ENCODE data around the gene CLDN19. TPM values are rescaled to one million over a fixed set of nuclear protein-coding genes. Genes with fewer than 3 reads are reported as not detected.
A peak's percentile ranks its signal among the peaks of the same experiment; 100 is the strongest.

Gene CLDN19, protein sequence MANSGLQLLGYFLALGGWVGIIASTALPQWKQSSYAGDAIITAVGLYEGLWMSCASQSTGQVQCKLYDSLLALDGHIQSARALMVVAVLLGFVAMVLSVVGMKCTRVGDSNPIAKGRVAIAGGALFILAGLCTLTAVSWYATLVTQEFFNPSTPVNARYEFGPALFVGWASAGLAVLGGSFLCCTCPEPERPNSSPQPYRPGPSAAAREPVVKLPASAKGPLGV
- total RNA-seq: under 1 TPM in 1 of 9 donors, not detected in 8; 0.11 TPM
- polyA plus RNA-seq: under 1 TPM in 1 of 2 donors, not detected in 1; 0.01 TPM
- long read RNA-seq, donor 1: 0 reads
- long read RNA-seq, donor 2: 0 reads
- long read RNA-seq, donor 3: 0 reads

GRCh38 chr1:42739753-42740700, at the start of gene CLDN19:
Gene CLDN19 (minus strand): TSS chr1:42740236. CDS start chr1:42740063, 173 bp downstream.
- TF ChIP-seq CTCF (IDR thresholded peaks at IDR 0.05) (no peak), POLR2A (IDR thresholded peaks at IDR 0.05) (no peak)
- DNase-seq: no peak
- peaks cover 0 to 18% (median 0%) of the 10 kb centered on the region in 12 donors for H3K4me1 ChIP-seq
- no peak within 1 kb of the TSS for H3K27ac ChIP-seq
- H3K36me3 ChIP-seq: no peaks in the 10 kb centered on the region
- H3K9me3 ChIP-seq: no peaks in the 10 kb centered on the region
- intact Hi-C loops (cut with DNase I): loop anchor here in 6 of 10 donors (10.0 kb wide), 2 partner anchors 395 to 595 kb away; no protein-coding TSS in a partner anchor
- no peak within 1 kb of the TSS for H3K4me3 ChIP-seq
- no peak for ATAC-seq
- WGBS, 4 donors: 60 to 66% (median 65%) methylated on average over 20 to 27 of the region's 27 CpGs
- no peaks in the 10 kb centered on the region for H3K27me3 ChIP-seq

GRCh38 chr1:42788021-42788420, 48.0 kb upstream of the CLDN19 start:
- peaks cover 0 to 19% (median 8%) of the 10 kb centered on the region in 12 donors for H3K4me1 ChIP-seq
- TF ChIP-seq POLR2A (IDR thresholded peaks at IDR 0.05): no peak
- no peak for TF ChIP-seq CTCF (IDR thresholded peaks at IDR 0.05)
- intact Hi-C loops (cut with DNase I): loop anchor here in 1 of 10 donors (10.0 kb wide), 1 partner anchor 117 kb away; no protein-coding TSS in a partner anchor
- peaks cover 0 to 3% (median 0%) of the 10 kb centered on the region in 9 donors for H3K36me3 ChIP-seq
- no peaks in the 10 kb centered on the region for H3K27me3 ChIP-seq
- 97 to 100% (median 100%) methylated on average over 1 of the region's 1 CpG for WGBS, 4 donors
- H3K27ac ChIP-seq: no peak overlapping the region
- H3K4me3 ChIP-seq: no peak overlapping the region
- DNase-seq: no peak
- no peak for ATAC-seq
- H3K9me3 ChIP-seq: no peaks in the 10 kb centered on the region

DNA sequence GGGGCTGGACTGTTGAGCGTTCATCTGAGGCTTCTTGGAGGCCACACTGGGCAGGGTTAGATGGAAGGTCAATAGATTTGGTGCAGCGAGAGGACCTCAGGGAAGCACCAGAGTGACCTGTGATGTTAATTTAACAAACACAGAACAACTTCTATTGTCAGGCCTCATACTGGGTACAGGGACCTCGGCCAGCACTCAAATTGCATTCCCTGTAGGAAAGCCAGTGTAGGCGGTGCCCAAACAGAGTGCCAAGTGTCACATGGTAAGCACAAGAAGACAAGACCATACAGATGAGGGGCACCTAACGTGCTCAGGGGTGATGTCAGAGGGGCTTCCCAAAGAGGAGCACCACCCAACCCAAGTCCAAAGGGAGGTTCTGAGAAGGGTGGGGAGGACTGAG, 46.1 kb upstream of the CLDN19 start:
- no peak overlapping the region for H3K4me3 ChIP-seq
- H3K36me3 ChIP-seq: peaks cover 0 to 20% (median 10%) of the 10 kb centered on the region in 9 donors
- peaks cover 0 to 19% (median 8%) of the 10 kb centered on the region in 12 donors for H3K4me1 ChIP-seq
- no peaks in the 10 kb centered on the region for H3K27me3 ChIP-seq
- 61 to 79% (median 73%) methylated on average over 5 of the region's 5 CpGs for WGBS, 4 donors
- H3K27ac ChIP-seq: no peak overlapping the region
- TF ChIP-seq POLR2A (IDR thresholded peaks at IDR 0.05) (no peak), CTCF (IDR thresholded peaks at IDR 0.05) (no peak)
- DNase-seq (no peak), ATAC-seq (peak in 2 of 4 donors; percentile 45 to 51)
- H3K9me3 ChIP-seq: no peaks in the 10 kb centered on the region
- intact Hi-C loops (cut with DNase I): loop anchor here in 1 of 10 donors (10.0 kb wide), 1 partner anchor 119 kb away; no protein-coding TSS in a partner anchor

All from heart left ventricle (tissue), 16 donors.